ENCODE measurements around the gene CRIP2. TPM values are rescaled to one million over a fixed set of nuclear protein-coding genes. Genes with fewer than 3 reads are reported as not detected.

Gene CRIP2
- polyA plus RNA-seq, 1 donor (not counting 4 experiments of a cell fraction or from before 2014, with no cell fraction given) = 4.8 TPM

DNA sequence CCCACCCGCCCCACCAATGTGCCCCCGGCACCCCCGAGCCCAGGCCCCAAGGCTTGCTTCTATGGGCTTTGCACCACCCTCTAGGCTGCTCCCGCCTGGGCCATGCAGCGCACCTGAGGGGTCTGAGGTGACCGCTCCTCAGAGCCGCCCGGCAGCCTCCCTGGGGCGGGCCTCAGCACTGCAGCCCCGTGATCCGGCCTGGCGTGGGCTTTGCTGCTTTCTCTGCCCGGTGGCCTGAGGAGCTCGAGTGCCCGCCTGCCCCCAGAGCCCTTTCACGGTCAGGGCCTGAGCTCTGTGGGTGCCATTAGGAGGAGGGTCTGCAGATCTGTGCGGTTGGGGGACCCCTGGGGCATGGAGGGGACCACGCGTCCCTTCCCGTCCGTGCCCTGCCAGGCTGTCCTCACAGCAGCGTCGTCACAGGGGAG lies 48.8 kb upstream of the CRIP2 start:
- dilution Hi-C loops (cut with MboI; ENCODE audit: extremely low pct_ligation_motif_present, low sequenced_read_pairs) = no loop called here
- DNase-seq (ENCODE audit: low read depth, low spot score) (no peak), FAIRE-seq (no peak)
- H3K4me3 ChIP-seq (ENCODE audit: control insufficient read depth in 2 of 3, extremely low read depth in 1 of 3, insufficient read depth in 2 of 3, low read depth in 1 of 3, low read length in 3 of 3) = no peak overlapping the region
- H3K9me1 ChIP-seq (ENCODE audit: control insufficient read depth, extremely low read depth, insufficient read depth, low read length) = peaks cover 2% of the 10 kb centered on the region
- TF ChIP-seq, protein P1, sequence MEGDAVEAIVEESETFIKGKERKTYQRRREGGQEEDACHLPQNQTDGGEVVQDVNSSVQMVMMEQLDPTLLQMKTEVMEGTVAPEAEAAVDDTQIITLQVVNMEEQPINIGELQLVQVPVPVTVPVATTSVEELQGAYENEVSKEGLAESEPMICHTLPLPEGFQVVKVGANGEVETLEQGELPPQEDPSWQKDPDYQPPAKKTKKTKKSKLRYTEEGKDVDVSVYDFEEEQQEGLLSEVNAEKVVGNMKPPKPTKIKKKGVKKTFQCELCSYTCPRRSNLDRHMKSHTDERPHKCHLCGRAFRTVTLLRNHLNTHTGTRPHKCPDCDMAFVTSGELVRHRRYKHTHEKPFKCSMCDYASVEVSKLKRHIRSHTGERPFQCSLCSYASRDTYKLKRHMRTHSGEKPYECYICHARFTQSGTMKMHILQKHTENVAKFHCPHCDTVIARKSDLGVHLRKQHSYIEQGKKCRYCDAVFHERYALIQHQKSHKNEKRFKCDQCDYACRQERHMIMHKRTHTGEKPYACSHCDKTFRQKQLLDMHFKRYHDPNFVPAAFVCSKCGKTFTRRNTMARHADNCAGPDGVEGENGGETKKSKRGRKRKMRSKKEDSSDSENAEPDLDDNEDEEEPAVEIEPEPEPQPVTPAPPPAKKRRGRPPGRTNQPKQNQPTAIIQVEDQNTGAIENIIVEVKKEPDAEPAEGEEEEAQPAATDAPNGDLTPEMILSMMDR (optimal IDR thresholded peaks at IDR 0.05 in 1 of 3, IDR thresholded peaks at IDR 0.05 in 1 of 3, conservative IDR thresholded peaks at IDR 0.05 in 1 of 3; ENCODE audit: extremely low read depth in 1 of 3, insufficient read depth in 2 of 3, low read length in 3 of 3) = no peak
- no peak for TF ChIP-seq EZH2 (IDR thresholded peaks at IDR 0.05; ENCODE audit: low read length)
- H4K20me1 ChIP-seq (ENCODE audit: control insufficient read depth, extremely low read depth, insufficient read depth, low read length) = peaks cover 24% of the 10 kb centered on the region
- H3K79me2 ChIP-seq (ENCODE audit: control insufficient read depth, insufficient read depth, low read length) = peaks cover 86% of the 10 kb centered on the region
- no peaks in the 10 kb centered on the region for H3K27me3 ChIP-seq (ENCODE audit: control insufficient read depth, extremely low read depth, insufficient read depth, low read length)
- H2AFZ ChIP-seq (ENCODE audit: control insufficient read depth, low read length) = no peak overlapping the region
- no peak overlapping the region for H3K4me2 ChIP-seq (ENCODE audit: control insufficient read depth, extremely low read depth, insufficient read depth, low read depth, low read length)
- no peaks in the 10 kb centered on the region for H3K9me3 ChIP-seq (ENCODE audit: control insufficient read depth, low read depth, low read length)
- peaks cover 20% of the 10 kb centered on the region for H3K4me1 ChIP-seq (ENCODE audit: control insufficient read depth, extremely low read depth, insufficient read depth, low read length)
- H3K36me3 ChIP-seq (ENCODE audit: control insufficient read depth in 2 of 2, extremely low read depth in 1 of 2, insufficient read depth in 2 of 2, low read length in 2 of 2) = peaks cover 11 to 24% of the 10 kb centered on the region in 2 experiments
- H3K9ac ChIP-seq (ENCODE audit: control insufficient read depth, extremely low read depth, insufficient read depth, low read length) = no peak overlapping the region
- no peak overlapping the region for H3K27ac ChIP-seq (ENCODE audit: control insufficient read depth, insufficient read depth, low read length)

DNA sequence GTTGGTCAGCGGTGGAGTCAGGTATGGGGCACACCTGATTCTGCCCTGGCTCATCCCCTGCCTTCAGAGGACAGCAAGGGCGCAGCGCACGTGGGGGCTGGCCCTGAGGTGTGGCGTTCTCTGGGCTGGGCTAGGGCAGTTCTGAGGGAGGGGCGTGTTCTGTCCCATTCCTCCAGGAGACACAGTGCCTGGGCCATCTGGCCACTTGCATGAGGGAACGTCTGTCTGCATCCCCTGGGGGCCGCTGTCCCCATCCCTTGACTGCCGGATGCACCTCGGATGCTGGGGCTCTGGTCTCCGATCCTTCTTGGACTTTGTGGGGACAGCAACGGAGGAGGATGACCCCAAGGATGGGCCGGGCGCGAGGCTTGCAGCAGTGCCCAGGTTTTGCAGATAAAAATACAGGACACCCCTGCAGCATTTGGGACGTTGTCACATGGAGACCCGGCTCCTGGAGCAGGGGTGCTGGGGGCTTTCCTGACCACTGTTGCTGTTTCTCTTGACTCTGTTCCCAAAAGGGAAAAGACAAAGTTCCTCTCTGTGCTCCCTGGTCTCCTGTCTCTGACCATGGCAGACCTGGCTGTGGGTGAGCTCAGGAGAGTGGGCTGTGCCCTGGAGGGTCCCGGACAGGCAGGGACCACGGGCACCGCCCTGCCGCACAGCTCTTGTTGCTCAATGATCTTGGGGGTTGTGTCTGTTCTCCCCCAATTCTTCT lies 48.0 kb upstream of the CRIP2 start:
- H3K36me3 ChIP-seq (ENCODE audit: control insufficient read depth in 2 of 2, extremely low read depth in 1 of 2, insufficient read depth in 2 of 2, low read length in 2 of 2) = peaks cover 11 to 24% of the 10 kb centered on the region in 2 experiments
- no peak overlapping the region for H3K27ac ChIP-seq (ENCODE audit: control insufficient read depth, insufficient read depth, low read length)
- FAIRE-seq (no peak), DNase-seq (ENCODE audit: low read depth, low spot score) (no peak)
- H3K4me2 ChIP-seq (ENCODE audit: control insufficient read depth, extremely low read depth, insufficient read depth, low read depth, low read length) = no peak overlapping the region
- no peaks in the 10 kb centered on the region for H3K27me3 ChIP-seq (ENCODE audit: control insufficient read depth, extremely low read depth, insufficient read depth, low read length)
- peaks cover 2% of the 10 kb centered on the region for H3K9me1 ChIP-seq (ENCODE audit: control insufficient read depth, extremely low read depth, insufficient read depth, low read length)
- TF ChIP-seq, protein P1 (optimal IDR thresholded peaks at IDR 0.05 in 1 of 3, IDR thresholded peaks at IDR 0.05 in 1 of 3, conservative IDR thresholded peaks at IDR 0.05 in 1 of 3; ENCODE audit: extremely low read depth in 1 of 3, insufficient read depth in 2 of 3, low read length in 3 of 3) = no peak
- no peak for TF ChIP-seq EZH2 (IDR thresholded peaks at IDR 0.05; ENCODE audit: low read length)
- H2AFZ ChIP-seq (ENCODE audit: control insufficient read depth, low read length) = no peak overlapping the region
- H3K4me3 ChIP-seq (ENCODE audit: control insufficient read depth in 2 of 3, extremely low read depth in 1 of 3, insufficient read depth in 2 of 3, low read depth in 1 of 3, low read length in 3 of 3) = no peak overlapping the region
- H3K79me2 ChIP-seq (ENCODE audit: control insufficient read depth, insufficient read depth, low read length) = peaks cover 86% of the 10 kb centered on the region
- dilution Hi-C loops (cut with MboI; ENCODE audit: extremely low pct_ligation_motif_present, low sequenced_read_pairs) = no loop called here
- H3K4me1 ChIP-seq (ENCODE audit: control insufficient read depth, extremely low read depth, insufficient read depth, low read length) = peaks cover 16% of the 10 kb centered on the region
- H3K9me3 ChIP-seq (ENCODE audit: control insufficient read depth, low read depth, low read length) = no peaks in the 10 kb centered on the region
- H4K20me1 ChIP-seq (ENCODE audit: control insufficient read depth, extremely low read depth, insufficient read depth, low read length) = peaks cover 25% of the 10 kb centered on the region
- no peak overlapping the region for H3K9ac ChIP-seq (ENCODE audit: control insufficient read depth, extremely low read depth, insufficient read depth, low read length)

All from keratinocyte (primary cell).